A549 treated with AZD9567 at 1 μM for 4 hours (cell line): ENCODE results near the gene DENND6B. TPM values are rescaled to one million over a fixed set of nuclear protein-coding genes. Genes with fewer than 3 reads are reported as not detected.

Experiments
- total RNA-seq: library from RNA; stranded (reverse); fragments of 200-300 nt; extraction: Qiagen RNA extraction; gene quantifications from 5 replicates; pipeline ENCODE4 v1.2.3, GENCODE V29; 2022; ENCODE audit not compliant: insufficient read depth

The DENND6B gene
- total RNA-seq: 2.3 to 4.0 TPM (median 4.0 TPM) in 5 replicates

GRCh38 chr22:50326956-50327710 is at the start of gene DENND6B:
Gene DENND6B, minus strand, starts transcription at chr22:50327012. Its CDS starts 24 bp downstream, at chr22:50326988.

GRCh38 chr22:50342651-50343540 is 16.1 kb upstream of the DENND6B start, which contains the start of gene PPP6R2:
Gene PPP6R2, plus strand, starts transcription at chr22:50343327. Its CDS starts 50,582 bp downstream, at chr22:50393909.

GRCh38 chr22:50306753-50307749 is 19.8 kb downstream of the DENND6B start, which contains the start of gene PLXNB2:
Gene PLXNB2, minus strand, starts transcription at chr22:50307646. Its CDS starts 17,062 bp downstream, at chr22:50290584.

GRCh38 chr22:50269970-50270665 is 56.7 kb downstream of the DENND6B start, which contains the start of gene MAPK11:
Gene MAPK11, minus strand, starts transcription at chr22:50270380. Its CDS starts 88 bp downstream, at chr22:50270292.

GRCh38 chr22:50261615-50262459 is 65.0 kb downstream of the DENND6B start, which contains the start of gene MAPK12:
Gene MAPK12, minus strand, starts transcription at chr22:50261683. Its CDS starts 174 bp downstream, at chr22:50261509.

Other genes with a start within 250 kb of the DENND6B start
- gene MLC1, start 241.6 kb downstream of the DENND6B start, total RNA-seq: not detected in 5 replicates
- not detected in 5 replicates for gene MOV10L1, start 237.0 kb downstream of the DENND6B start, total RNA-seq
- 3.7 to 6.1 TPM (median 5.7 TPM) in 5 replicates for gene PANX2, start 156.3 kb downstream of the DENND6B start, total RNA-seq
- gene TRABD, start 141.1 kb downstream of the DENND6B start, total RNA-seq: 22.1 to 36.4 TPM (median 35.5 TPM) in 5 replicates
- 9.7 to 22.0 TPM (median 20.0 TPM) in 5 replicates for gene SELENOO, start 126.0 kb downstream of the DENND6B start, total RNA-seq
- gene TUBGCP6, start 82.0 kb downstream of the DENND6B start, total RNA-seq: 3.7 to 13.2 TPM (median 12.8 TPM) in 5 replicates
- gene HDAC10, start 75.7 kb downstream of the DENND6B start, total RNA-seq: 9.1 to 13.8 TPM (median 13.0 TPM) in 5 replicates
- 15.3 to 28.9 TPM (median 26.4 TPM) in 5 replicates for gene MAPK12, start 65.3 kb downstream of the DENND6B start, total RNA-seq
- gene MAPK11, start 56.6 kb downstream of the DENND6B start, total RNA-seq: 6.2 to 8.0 TPM (median 7.1 TPM) in 5 replicates
- 113 to 126 TPM (median 115 TPM) in 5 replicates for gene PLXNB2, start 19.4 kb downstream of the DENND6B start, total RNA-seq
- gene PPP6R2, start 16.3 kb upstream of the DENND6B start, total RNA-seq: 12.4 to 15.4 TPM (median 15.1 TPM) in 5 replicates
- gene SBF1, start 148.0 kb upstream of the DENND6B start, total RNA-seq: 21.4 to 28.8 TPM (median 27.9 TPM) in 5 replicates
- gene ADM2, start 154.5 kb upstream of the DENND6B start, total RNA-seq: 0.52 to 0.59 TPM (median 0.57 TPM) in 5 replicates
- gene MIOX, start 159.8 kb upstream of the DENND6B start, total RNA-seq: 0.13 TPM in 1 of 5 replicates, not detected in the others
- gene LMF2, start 180.7 kb upstream of the DENND6B start, total RNA-seq: 24.1 to 54.9 TPM (median 52.4 TPM) in 5 replicates
- gene NCAPH2, start 181.2 kb upstream of the DENND6B start, total RNA-seq: 33.8 to 41.0 TPM (median 40.1 TPM) in 5 replicates
- gene SCO2, start 198.6 kb upstream of the DENND6B start, total RNA-seq: 3.5 to 6.6 TPM (median 4.4 TPM) in 4 of 5 replicates, not detected in the other
- gene TYMP, start 203.0 kb upstream of the DENND6B start, total RNA-seq: 14.2 to 18.0 TPM (median 17.2 TPM) in 5 replicates
- 0.02 to 0.04 TPM in 2 of 5 replicates, not detected in the others for gene KLHDC7B, start 218.9 kb upstream of the DENND6B start, total RNA-seq
- gene SYCE3, start 235.9 kb upstream of the DENND6B start, total RNA-seq: 0.33 to 0.56 TPM (median 0.40 TPM) in 3 of 5 replicates, not detected in the others